PC-3 (cell line): ENCODE data around the gene INSIG1. TPM values are rescaled to one million over a fixed set of nuclear protein-coding genes. Genes with fewer than 3 reads are reported as not detected.

Source experiments
- ATAC-seq: fragments of 200-7000 bp; cut with Tn5 transposase; 2 replicates; pipeline ENCODE4 v1.9.1; 2020; ENCODE audit warnings: mild to moderate bottlenecking, moderate library complexity
- BruUV-seq: library from RNA; stranded (reverse); fragments of 400-500 nt; replicated peaks from 2 replicates; lab custom pipeline; 2021; lab: Mats Ljungman, UMichigan
- CTCF ChIA-PET: fragments of 300-600 bp; sonication (Branson Sonifier 250); formaldehyde crosslinking; loops from one replicate; lab custom pipeline; 2022; ENCODE audit warnings: antibody characterized with exemption; lab: Charles Lee
- POLR2A ChIA-PET: fragments of 300-600 bp; sonication (Branson Sonifier 250); formaldehyde crosslinking; loops from one replicate; lab custom pipeline; 2022; ENCODE audit warnings: antibody characterized with exemption; ENCODE audit not compliant: unreplicated experiment; lab: Charles Lee
- DNase-seq: peaks from one replicate; pipeline ENCODE4 v3.0.0-alpha.2; 2015
- H2AFZ ChIP-seq: fragments of 300-600 bp; sonication (generic); 2 replicates; pipeline ENCODE4 v1.6.0; 2016; ENCODE audit warnings: antibody characterized with exemption, low read length
- H3F3A ChIP-seq: fragments of 300-600 bp; sonication (generic); one replicate; pipeline ENCODE4 v1.6.0; 2017; ENCODE audit warnings: antibody characterized with exemption, low read length, control low read depth, mild to moderate bottlenecking; ENCODE audit not compliant: unreplicated experiment
- H3K27ac ChIP-seq: fragments of 300-600 bp; sonication (generic); 2 replicates; pipeline ENCODE4 v1.5.1; 2016; ENCODE audit warnings: mild to moderate bottlenecking, low read length
- H3K27me3 ChIP-seq: fragments of 300-600 bp; sonication (generic); 2 replicates; pipeline ENCODE4 v1.6.1; 2016; ENCODE audit warnings: low read length, mixed read lengths
- H3K36me3 ChIP-seq: fragments of 300-600 bp; sonication (generic); 2 replicates; pipeline ENCODE4 v1.6.1; 2016; ENCODE audit warnings: low read depth, mixed run types, low read length, mixed read lengths
- H3K4me1 ChIP-seq: fragments of 300-600 bp; sonication (generic); 2 replicates; pipeline ENCODE4 v1.5.1; 2016; ENCODE audit warnings: low read length; ENCODE audit not compliant: insufficient read depth
- H3K4me2 ChIP-seq: fragments of 300-600 bp; sonication (generic); 2 replicates; pipeline ENCODE4 v1.6.0; 2016; ENCODE audit warnings: low read length
- H3K4me3 ChIP-seq: fragments of 300-600 bp; sonication (generic); 2 replicates; pipeline ENCODE4 v1.5.1; 2016; ENCODE audit warnings: mild to moderate bottlenecking, low read length, mixed read lengths
- H3K79me2 ChIP-seq: fragments of 300-600 bp; sonication (generic); 2 replicates; pipeline ENCODE4 v1.6.1; 2017; ENCODE audit warnings: low read length, mixed read lengths
- H3K9ac ChIP-seq: fragments of 300-600 bp; sonication (generic); 2 replicates; pipeline ENCODE4 v1.6.0; 2016; ENCODE audit warnings: mild to moderate bottlenecking, low read length
- H3K9me2 ChIP-seq: fragments of 300-600 bp; sonication (generic); replicated peaks from 2 replicates; pipeline ENCODE4 v1.6.1; 2016; ENCODE audit warnings: mixed run types, low read length, mixed read lengths
- H3K9me3 ChIP-seq: fragments of 300-600 bp; sonication (generic); 2 replicates; pipeline ENCODE4 v1.6.1; 2016; ENCODE audit warnings: low read length, mixed read lengths
- H4K20me1 ChIP-seq: fragments of 300-600 bp; sonication (generic); 2 replicates; pipeline ENCODE4 v1.6.1; 2016; ENCODE audit warnings: low read length, mixed read lengths
- CTCF ChIP-seq: fragments of 300-600 bp; sonication (generic); conservative IDR thresholded peaks from 2 replicates; pipeline ENCODE4 v1.5.1; 2017; ENCODE audit warnings: antibody characterized with exemption, low read depth, mild to moderate bottlenecking, low read length
- EZH2 ChIP-seq: fragments of 300-600 bp; sonication (generic); IDR thresholded peaks from one replicate; pipeline ENCODE4 v1.6.1; 2017; ENCODE audit warnings: antibody characterized with exemption, mild to moderate bottlenecking, low read length; ENCODE audit not compliant: unreplicated experiment
- EZH2phosphoT487 ChIP-seq: fragments of 300-600 bp; sonication (generic); IDR thresholded peaks from 2 replicates; pipeline ENCODE4 v1.6.1; 2018; ENCODE audit warnings: mild to moderate bottlenecking, antibody characterized with exemption, low read length, borderline replicate concordance
- intact Hi-C: fragments of 100-400 bp; cut with micrococcal nuclease; formaldehyde crosslinking; loops from 2 replicates; pipeline ENCODE4 v1.9.0; 2023
- total RNA-seq: library from RNA; depleted of rRNA; stranded (reverse); fragments of >200 nt; gene quantifications from 2 replicates; pipeline ENCODE4 v1.2.3, GENCODE V29; 2014

The INSIG1 gene
- total RNA-seq, 1 experiment from 2014 or later: 83.3 TPM

DNA sequence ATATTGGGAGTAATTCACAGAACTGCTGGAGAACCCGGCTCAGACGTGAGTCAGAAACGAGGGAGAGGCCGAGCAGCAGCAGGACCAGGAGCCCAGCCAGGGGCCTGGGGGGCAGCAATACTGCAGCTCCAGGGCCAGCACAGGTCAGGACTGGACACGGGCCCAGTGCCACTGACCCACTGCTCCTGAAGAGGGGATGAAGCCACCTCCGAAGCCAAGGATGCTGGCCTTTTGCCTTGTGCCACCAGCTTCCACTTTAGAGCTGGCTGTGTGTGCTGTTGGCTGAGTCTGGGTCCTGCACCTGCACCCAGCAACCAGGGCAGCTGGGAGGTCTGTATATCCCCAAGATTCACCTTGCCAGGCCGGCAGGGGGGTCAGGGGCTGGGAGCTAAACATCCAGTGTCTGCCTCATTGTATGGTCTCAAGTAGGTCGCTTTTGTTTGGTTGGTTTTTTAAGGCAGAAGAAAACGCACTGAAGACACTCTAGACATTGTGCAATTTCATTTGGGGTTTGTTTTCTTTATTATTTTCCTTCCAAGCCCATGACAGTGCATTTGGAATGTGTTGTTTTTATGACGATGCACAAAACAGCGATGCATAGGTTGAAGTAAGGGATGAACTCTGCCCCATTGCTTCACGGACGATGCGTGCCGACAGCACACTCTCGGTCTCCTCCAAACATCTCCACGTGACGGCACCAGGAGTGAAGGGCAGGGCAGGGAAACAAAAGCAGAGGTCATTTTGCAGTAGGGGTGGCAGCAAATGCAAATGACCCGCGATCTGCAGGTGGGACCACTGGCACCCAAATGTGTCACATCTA, 27.7 kb upstream of the INSIG1 start:
- Histone ChIP-seq H4K20me1 (no peaks in the 10 kb centered on the region), H2AFZ (no peak overlapping the region), H3K9me2 (no peaks in the 10 kb centered on the region), H3K9ac (no peak overlapping the region), H3K4me1 (no peaks in the 10 kb centered on the region), H3K79me2 (no peaks in the 10 kb centered on the region), H3K36me3 (no peaks in the 10 kb centered on the region), H3K4me3 (no peak overlapping the region), H3K9me3 (no peaks in the 10 kb centered on the region), H3K4me2 (no peak overlapping the region), H3K27ac (no peak overlapping the region), H3K27me3 (no peaks in the 10 kb centered on the region), H3F3A (no peaks in the 10 kb centered on the region)
- ATAC-seq: no peak
- no peak for DNase-seq
- TF ChIP-seq EZH2phosphoT487: no peak
- TF ChIP-seq EZH2: no peak
- TF ChIP-seq CTCF: no peak
- CTCF ChIA-PET: no interaction called here
- intact Hi-C loops: no loop called here
- no TSS peak for BruUV-seq
- POLR2A ChIA-PET: no interaction called here

DNA sequence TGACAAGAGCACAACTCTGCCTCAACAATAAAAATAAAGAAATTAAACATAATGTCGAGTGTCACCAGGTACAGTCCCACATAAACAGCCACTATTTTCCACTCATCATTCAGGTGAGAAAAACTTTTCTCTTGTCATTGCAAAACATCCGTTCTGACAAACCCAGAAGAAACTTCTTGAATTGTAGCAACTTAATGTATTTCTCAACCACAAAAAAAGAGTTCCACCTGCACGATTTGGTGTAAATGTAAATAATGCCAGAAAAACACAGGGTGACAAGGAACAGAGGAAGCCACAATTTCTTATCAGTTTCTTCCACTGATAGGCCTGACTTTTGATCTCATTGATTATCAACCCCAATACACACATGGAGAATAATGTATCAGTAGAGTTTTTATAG, 26.8 kb upstream of the INSIG1 start:
- Histone ChIP-seq H4K20me1 (no peaks in the 10 kb centered on the region), H2AFZ (no peak overlapping the region), H3K4me3 (no peak overlapping the region), H3K36me3 (no peaks in the 10 kb centered on the region), H3K9me3 (no peaks in the 10 kb centered on the region), H3K27me3 (no peaks in the 10 kb centered on the region), H3K4me1 (no peaks in the 10 kb centered on the region), H3K79me2 (no peaks in the 10 kb centered on the region), H3K9me2 (no peaks in the 10 kb centered on the region), H3K4me2 (no peak overlapping the region), H3K9ac (no peak overlapping the region), H3K27ac (no peak overlapping the region), H3F3A (no peaks in the 10 kb centered on the region)
- intact Hi-C loops: no loop called here
- no peak for DNase-seq
- ChIA-PET CTCF (no interaction called here), POLR2A (no interaction called here)
- no peak for ATAC-seq
- no TSS peak for BruUV-seq
- TF ChIP-seq EZH2 (no peak), EZH2phosphoT487 (no peak), CTCF (no peak)
